ENCODE results near the gene LRRIQ1. TPM values are rescaled to one million over a fixed set of nuclear protein-coding genes. Genes with fewer than 3 reads are reported as not detected.

LRRIQ1 gene
- total RNA-seq, 2 experiments from 2014 or later = not detected

DNA sequence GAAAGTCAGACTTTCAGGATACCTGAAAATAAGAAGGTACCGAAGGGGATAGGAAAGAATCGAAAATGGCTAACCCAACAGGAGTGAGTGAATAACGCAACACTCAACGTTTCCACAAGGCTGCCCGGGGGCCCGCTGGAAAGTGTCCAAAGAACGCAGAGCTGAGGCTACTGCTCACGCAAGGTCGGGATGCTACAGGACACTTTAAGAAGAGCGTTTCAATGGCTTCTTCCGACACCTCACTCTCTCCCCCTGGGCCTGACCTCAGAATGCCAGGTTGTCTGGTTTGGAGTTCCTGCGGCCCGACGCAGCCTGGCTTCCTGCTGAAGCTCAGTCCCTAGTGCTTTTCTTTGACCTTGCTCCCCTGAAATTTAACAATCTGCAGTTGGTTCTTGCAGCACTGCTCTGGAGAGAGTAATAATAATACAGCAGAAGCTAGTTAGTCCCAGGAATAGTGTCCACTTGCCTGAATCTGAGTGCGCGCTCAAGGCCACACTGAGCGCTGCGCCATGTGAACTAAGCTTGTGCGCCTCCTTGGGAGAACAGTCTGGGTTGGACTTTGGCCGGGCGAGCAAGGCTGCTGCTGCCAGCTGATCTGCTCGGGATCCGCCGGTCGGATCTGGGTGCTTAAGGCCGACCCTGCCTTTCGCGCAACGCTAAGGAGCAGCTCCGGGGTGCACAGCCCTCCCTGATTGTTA is 241.9 kb downstream of the LRRIQ1 start:
- no peaks in the 10 kb centered on the region for H3K9me3 ChIP-seq (ENCODE audit: low read length)
- H3K9me2 ChIP-seq (ENCODE audit: insufficient read depth, low read length) = no peaks in the 10 kb centered on the region
- no peak overlapping the region for H2AFZ ChIP-seq (ENCODE audit: low read length)
- H3K4me2 ChIP-seq (ENCODE audit: low read length) = no peak overlapping the region
- no peak for DNase-seq (ENCODE audit: low spot score)
- no peaks in the 10 kb centered on the region for H3K36me3 ChIP-seq (ENCODE audit: insufficient read depth, low read length)
- intact Hi-C loops (cut with micrococcal nuclease; ENCODE audit: unreplicated experiment) = no loop called here
- H3K27ac ChIP-seq (ENCODE audit: low read depth, low read length, poor library complexity, severe bottlenecking) = no peak overlapping the region
- H3K4me1 ChIP-seq (ENCODE audit: insufficient read depth, low read length, poor library complexity, severe bottlenecking) = no peaks in the 10 kb centered on the region
- BruUV-seq (replicated peaks) = no TSS peak
- no peak for TF ChIP-seq EZH2phosphoT487 (IDR thresholded peaks at IDR 0.05; ENCODE audit: borderline replicate concordance, low read depth, low read length)
- TF ChIP-seq, protein P1, sequence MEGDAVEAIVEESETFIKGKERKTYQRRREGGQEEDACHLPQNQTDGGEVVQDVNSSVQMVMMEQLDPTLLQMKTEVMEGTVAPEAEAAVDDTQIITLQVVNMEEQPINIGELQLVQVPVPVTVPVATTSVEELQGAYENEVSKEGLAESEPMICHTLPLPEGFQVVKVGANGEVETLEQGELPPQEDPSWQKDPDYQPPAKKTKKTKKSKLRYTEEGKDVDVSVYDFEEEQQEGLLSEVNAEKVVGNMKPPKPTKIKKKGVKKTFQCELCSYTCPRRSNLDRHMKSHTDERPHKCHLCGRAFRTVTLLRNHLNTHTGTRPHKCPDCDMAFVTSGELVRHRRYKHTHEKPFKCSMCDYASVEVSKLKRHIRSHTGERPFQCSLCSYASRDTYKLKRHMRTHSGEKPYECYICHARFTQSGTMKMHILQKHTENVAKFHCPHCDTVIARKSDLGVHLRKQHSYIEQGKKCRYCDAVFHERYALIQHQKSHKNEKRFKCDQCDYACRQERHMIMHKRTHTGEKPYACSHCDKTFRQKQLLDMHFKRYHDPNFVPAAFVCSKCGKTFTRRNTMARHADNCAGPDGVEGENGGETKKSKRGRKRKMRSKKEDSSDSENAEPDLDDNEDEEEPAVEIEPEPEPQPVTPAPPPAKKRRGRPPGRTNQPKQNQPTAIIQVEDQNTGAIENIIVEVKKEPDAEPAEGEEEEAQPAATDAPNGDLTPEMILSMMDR (conservative IDR thresholded peaks at IDR 0.05; ENCODE audit: low read length) = no peak
- ChIA-PET POLR2A (no interaction called here), CTCF (ENCODE audit: unreplicated experiment) (no interaction called here)
- no peaks in the 10 kb centered on the region for H4K20me1 ChIP-seq (ENCODE audit: insufficient read depth, low read length)
- no peaks in the 10 kb centered on the region for H3K79me2 ChIP-seq (ENCODE audit: insufficient read depth, low read depth, low read length)
- H3K4me3 ChIP-seq (ENCODE audit: low read depth, low read length, poor library complexity, severe bottlenecking) = no peak overlapping the region

DNA sequence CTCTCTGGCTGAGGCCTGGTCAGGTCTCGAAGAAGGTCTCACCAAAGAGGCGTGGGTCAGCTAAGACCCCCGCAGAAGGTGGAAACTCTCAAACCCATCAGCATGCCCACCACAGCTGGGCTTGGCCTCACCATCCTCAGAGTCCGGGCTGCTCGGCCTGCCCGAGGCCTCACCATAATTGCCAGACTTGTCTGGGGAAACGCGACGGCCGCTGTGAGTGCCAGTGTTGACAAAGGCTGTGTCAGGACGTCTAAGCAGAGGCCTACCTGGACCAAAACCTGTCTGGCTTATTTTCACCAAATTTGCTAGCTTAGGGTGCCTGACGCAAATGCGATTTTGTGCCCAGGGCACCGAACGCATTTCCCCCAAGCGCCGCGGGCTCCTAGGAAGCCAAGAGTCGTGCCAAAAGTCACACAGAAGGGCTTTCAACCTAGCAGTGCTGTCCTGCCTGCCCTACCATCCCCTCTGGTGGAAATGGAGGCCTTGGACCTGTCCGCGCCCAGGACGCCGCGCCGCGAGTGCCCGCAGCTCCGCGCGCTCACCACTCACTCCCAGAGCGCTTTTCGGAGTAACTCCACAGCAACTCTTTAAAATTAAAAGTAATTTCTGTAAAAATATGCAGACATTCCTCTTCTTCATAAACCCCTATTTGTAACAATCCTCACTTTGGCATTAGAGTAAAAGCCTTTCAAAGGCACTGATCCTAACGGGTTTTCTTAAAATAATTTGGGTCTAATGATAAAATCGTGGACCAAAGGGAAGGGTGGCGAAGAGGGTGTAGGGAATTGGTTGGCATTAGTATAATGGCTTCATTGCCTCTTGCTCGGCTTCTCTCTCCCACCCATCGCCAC is 242.7 kb downstream of the LRRIQ1 start:
- no peaks in the 10 kb centered on the region for H4K20me1 ChIP-seq (ENCODE audit: insufficient read depth, low read length)
- ChIA-PET CTCF (ENCODE audit: unreplicated experiment) (no interaction called here), POLR2A (no interaction called here)
- no peaks in the 10 kb centered on the region for H3K9me2 ChIP-seq (ENCODE audit: insufficient read depth, low read length)
- H3K27ac ChIP-seq (ENCODE audit: low read depth, low read length, poor library complexity, severe bottlenecking) = no peak overlapping the region
- no peak overlapping the region for H3K4me3 ChIP-seq (ENCODE audit: low read depth, low read length, poor library complexity, severe bottlenecking)
- H3K36me3 ChIP-seq (ENCODE audit: insufficient read depth, low read length) = no peaks in the 10 kb centered on the region
- no TSS peak for BruUV-seq (replicated peaks)
- no peak for DNase-seq (ENCODE audit: low spot score)
- no peaks in the 10 kb centered on the region for H3K79me2 ChIP-seq (ENCODE audit: insufficient read depth, low read depth, low read length)
- no peak overlapping the region for H3K4me2 ChIP-seq (ENCODE audit: low read length)
- H3K9me3 ChIP-seq (ENCODE audit: low read length) = no peaks in the 10 kb centered on the region
- TF ChIP-seq, protein P1 (conservative IDR thresholded peaks at IDR 0.05; ENCODE audit: low read length) = no peak
- no peak for TF ChIP-seq EZH2phosphoT487 (IDR thresholded peaks at IDR 0.05; ENCODE audit: borderline replicate concordance, low read depth, low read length)
- no peak overlapping the region for H2AFZ ChIP-seq (ENCODE audit: low read length)
- intact Hi-C loops (cut with micrococcal nuclease; ENCODE audit: unreplicated experiment) = no loop called here
- H3K4me1 ChIP-seq (ENCODE audit: insufficient read depth, low read length, poor library complexity, severe bottlenecking) = no peaks in the 10 kb centered on the region
